ACC112 (cell line): ENCODE measurements around the gene SDCCAG8.

ENCODE experiments used
- H2AFZ ChIP-seq: fragments of 200-600 bp; sonication (generic); one replicate; pipeline ENCODE4 v1.6.0; 2017; ENCODE audit warnings: antibody characterized with exemption, low read length; ENCODE audit not compliant: unreplicated experiment
- H3K27ac ChIP-seq: fragments of 200-600 bp; sonication (generic); 2 replicates; pipeline ENCODE4 v1.5.1; 2014; ENCODE audit warnings: low read depth, mild to moderate bottlenecking, antibody characterized with exemption, low read length, moderate library complexity
- H3K27me3 ChIP-seq: fragments of 200-600 bp; sonication (generic); 2 replicates; pipeline ENCODE4 v1.6.1; 2014; ENCODE audit warnings: mild to moderate bottlenecking, antibody characterized with exemption, low read length, moderate library complexity, mixed read lengths; ENCODE audit not compliant: insufficient read depth
- H3K36me3 ChIP-seq: fragments of 200-600 bp; sonication (generic); 2 replicates; pipeline ENCODE4 v1.6.1; 2016; ENCODE audit warnings: mild to moderate bottlenecking, antibody characterized with exemption, low read length, moderate library complexity, mixed read lengths; ENCODE audit not compliant: insufficient read depth
- H3K4me1 ChIP-seq: fragments of 200-600 bp; sonication (generic); one replicate; pipeline ENCODE4 v1.6.1; 2016; ENCODE audit warnings: low read length, mixed read lengths; ENCODE audit not compliant: insufficient read depth, unreplicated experiment, control insufficient read depth
- H3K4me3 ChIP-seq: fragments of 200-600 bp; sonication (generic); 2 replicates; pipeline ENCODE4 v1.5.1; 2014; ENCODE audit warnings: mild to moderate bottlenecking, low read depth, low read length
- H3K79me2 ChIP-seq: fragments of 200-600 bp; sonication (generic); one replicate; pipeline ENCODE4 v1.6.0; 2016; ENCODE audit warnings: low read length; ENCODE audit not compliant: control insufficient read depth, unreplicated experiment, insufficient read depth

SDCCAG8 gene

DNA sequence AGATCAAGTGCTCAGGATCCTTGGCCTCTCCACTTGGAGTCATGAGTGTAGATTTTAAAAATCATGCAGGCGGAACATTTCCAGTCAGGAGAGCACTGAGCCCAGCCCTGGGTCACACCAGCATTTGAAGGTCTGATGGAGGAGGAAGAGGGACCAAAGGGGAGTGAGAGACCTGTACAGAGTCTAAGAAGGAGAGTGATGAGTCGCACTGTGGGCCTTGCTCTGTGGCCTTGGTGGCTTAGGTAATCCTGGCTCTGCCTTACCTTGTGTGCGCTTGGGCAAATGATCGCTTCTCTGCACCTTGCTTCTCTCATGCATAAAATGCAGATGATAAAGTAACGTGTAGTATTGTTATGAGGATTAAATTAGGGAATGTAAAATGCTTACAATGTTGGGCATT lies 225.3 kb downstream of the SDCCAG8 start:
- Histone ChIP-seq H3K4me1 (no peaks in the 10 kb centered on the region), H3K79me2 (no peaks in the 10 kb centered on the region), H2AFZ (no peak overlapping the region), H3K27me3 (no peaks in the 10 kb centered on the region), H3K4me3 (no peak overlapping the region), H3K27ac (no peak overlapping the region), H3K36me3 (no peaks in the 10 kb centered on the region)

DNA sequence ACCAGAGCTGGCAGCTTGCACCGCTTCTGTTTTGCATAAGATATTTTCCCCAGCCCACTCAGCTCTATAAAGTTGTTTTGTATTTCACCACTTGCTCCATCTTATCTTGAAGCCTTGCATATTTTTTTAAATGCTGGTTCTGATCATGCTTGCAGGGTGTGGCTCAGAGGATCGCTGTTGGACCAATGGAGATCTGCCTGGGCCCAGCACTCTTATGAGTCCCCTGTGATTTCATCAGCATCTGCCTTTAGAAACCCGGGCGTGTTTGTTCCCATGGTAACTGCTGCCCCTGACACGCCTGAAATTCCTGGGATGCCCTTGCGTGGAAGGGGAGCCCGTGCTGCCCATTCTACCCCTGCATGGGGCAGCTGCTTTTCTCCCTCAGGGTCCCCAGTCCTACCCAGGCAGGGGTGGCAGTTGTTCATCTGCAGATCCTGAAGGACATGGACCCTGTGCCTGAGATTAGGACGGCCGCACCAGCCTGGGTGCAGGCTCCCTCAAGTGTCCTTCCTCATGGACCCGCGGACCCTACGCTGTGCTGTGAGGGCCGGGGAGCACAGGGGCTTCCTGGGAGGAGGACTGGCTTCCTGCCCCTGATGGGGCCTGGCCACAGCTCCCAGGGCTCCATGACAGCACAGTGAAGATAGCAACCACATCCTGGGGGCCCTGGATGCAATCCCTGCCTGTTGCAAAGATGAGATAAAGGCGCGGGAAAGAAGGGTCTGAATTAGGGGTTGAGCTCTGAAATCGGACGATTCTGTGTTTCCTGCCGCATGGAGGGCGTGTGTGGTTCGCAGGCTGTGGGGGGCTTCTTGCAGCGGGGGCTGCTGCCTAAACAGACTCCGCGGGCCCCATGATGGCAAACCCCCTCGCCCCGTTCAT lies 226.5 kb downstream of the SDCCAG8 start:
- no peak overlapping the region for H3K27ac ChIP-seq
- no peaks in the 10 kb centered on the region for H3K79me2 ChIP-seq
- no peaks in the 10 kb centered on the region for H3K4me1 ChIP-seq
- H3K4me3 ChIP-seq: no peak overlapping the region
- no peaks in the 10 kb centered on the region for H3K36me3 ChIP-seq
- H2AFZ ChIP-seq: no peak overlapping the region
- no peaks in the 10 kb centered on the region for H3K27me3 ChIP-seq

DNA sequence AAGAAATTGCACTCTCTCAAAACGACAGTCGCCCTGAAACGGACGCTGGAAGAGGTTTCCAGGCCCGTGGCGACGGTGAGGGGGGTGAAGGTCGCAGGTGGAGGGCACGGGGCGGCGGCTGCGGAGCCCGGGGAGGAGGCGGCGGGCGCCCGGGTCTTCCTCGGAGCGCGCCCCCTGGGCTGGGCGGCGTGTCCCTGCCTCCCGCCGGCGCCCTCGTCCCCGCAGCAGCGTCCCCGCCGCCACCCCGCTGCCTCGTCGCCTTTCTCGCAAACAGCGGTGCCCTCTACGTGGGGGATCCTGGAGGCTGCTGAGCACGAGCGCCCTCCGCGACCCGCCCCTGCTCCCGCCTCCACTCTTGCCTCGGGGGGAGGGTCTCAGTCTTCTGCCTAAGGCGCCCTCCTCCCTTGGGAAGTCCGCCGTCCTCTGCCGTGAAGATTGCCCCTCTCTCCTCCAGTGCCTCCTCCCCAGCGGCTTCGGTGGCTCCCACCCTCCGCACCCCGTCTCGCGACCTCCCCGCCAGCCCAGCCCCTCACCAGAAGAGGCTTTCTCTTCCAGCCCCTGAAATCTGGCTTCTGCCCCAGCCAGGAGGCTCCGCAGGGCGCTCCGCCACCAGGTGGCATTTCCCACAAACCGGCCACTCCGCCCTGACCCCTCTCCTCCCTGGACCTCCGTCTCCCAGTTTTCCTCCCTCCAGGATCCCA lies 227.4 kb downstream of the SDCCAG8 start:
- Histone ChIP-seq H3K79me2 (no peaks in the 10 kb centered on the region), H2AFZ (no peak overlapping the region), H3K27me3 (no peaks in the 10 kb centered on the region), H3K4me1 (no peaks in the 10 kb centered on the region), H3K4me3 (no peak overlapping the region), H3K36me3 (no peaks in the 10 kb centered on the region), H3K27ac (no peak overlapping the region)

DNA sequence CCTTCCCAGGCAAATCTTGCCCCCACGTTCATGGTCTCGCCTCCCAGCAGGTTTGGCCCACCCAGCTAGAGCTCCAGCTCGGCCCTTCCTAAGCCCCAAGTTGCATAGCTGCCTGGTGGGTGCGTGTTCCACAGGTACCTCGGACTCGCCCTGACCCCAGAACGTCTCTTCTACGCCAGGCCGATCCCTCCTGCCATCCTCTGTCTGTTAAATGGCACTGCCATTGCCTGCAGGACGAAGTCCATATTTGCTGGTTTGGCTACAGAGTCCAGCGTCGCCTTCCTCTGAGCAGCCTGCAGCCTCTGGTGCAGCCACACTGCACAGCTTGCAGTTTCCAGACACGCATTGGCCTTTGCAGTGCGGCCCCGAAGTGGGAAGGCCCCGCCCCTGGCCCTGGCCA lies 228.1 kb downstream of the SDCCAG8 start:
- Histone ChIP-seq H2AFZ (no peak overlapping the region), H3K27me3 (no peaks in the 10 kb centered on the region), H3K79me2 (no peaks in the 10 kb centered on the region), H3K4me3 (no peak overlapping the region), H3K36me3 (no peaks in the 10 kb centered on the region), H3K27ac (no peak overlapping the region), H3K4me1 (no peaks in the 10 kb centered on the region)

DNA sequence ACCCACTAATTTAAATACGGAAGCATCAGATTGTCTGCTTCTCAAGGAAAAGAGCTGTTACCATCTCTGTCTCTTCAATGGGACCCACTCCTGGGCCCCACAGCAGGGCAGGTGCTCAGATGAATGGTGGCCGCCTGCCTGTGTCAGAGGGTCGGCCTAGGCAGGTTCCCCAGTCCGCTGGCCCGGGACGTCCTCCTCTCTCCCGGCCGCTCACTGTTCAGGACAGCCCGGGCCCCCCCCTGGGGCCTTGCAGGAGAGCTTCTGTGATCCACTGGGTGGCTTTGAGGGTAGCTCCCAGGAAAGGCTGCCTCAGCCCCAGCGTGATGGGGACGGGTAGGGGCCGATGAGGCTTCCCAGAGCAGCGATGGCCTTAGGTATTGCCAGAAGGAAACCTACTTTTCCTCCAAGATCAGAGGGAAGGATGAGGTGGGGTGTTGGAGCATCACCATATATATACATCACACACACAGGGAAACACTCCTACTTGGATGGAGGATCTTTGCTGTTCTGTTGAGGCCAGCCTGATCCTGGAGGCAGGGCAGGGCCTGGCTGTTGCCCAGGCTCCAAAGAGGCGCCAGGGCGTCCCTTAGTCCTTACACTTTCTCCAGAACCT lies 231.3 kb downstream of the SDCCAG8 start:
- Histone ChIP-seq H3K4me1 (no peaks in the 10 kb centered on the region), H2AFZ (no peak overlapping the region), H3K4me3 (no peak overlapping the region), H3K36me3 (no peaks in the 10 kb centered on the region), H3K27ac (no peak overlapping the region), H3K79me2 (no peaks in the 10 kb centered on the region), H3K27me3 (no peaks in the 10 kb centered on the region)

DNA sequence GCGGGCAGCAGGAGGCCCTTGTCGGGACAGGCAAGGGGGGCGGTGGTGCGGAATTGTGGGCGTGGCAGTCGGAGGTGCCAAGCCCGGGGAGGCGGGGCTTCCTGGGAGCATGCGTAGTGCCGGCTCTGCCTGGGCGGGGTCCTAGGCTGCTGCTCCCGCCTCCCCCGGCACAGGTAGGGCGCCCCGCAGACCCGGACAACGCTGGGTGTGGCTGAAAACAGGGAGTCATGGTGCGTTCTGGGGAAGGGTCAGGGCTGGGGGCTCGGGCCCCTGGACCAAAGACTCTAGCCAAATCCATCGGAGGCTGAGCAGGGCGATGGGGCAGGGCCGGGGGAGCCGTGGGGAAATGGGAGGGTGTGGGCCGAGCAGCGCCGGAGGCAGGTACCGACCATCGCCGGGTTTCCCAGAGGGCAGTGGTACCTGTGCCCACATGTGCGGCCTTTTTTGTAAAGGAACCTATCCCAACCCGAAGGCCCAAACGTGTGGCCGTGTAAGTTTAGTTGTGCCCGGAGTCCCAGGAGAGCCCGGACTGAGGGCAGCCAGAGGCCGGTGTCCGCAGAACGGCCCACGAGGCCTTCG lies 231.9 kb downstream of the SDCCAG8 start:
- Histone ChIP-seq H3K36me3 (no peaks in the 10 kb centered on the region), H3K4me1 (no peaks in the 10 kb centered on the region), H3K4me3 (no peak overlapping the region), H3K27me3 (no peaks in the 10 kb centered on the region), H3K27ac (no peak overlapping the region), H3K79me2 (no peaks in the 10 kb centered on the region), H2AFZ (no peak overlapping the region)

DNA sequence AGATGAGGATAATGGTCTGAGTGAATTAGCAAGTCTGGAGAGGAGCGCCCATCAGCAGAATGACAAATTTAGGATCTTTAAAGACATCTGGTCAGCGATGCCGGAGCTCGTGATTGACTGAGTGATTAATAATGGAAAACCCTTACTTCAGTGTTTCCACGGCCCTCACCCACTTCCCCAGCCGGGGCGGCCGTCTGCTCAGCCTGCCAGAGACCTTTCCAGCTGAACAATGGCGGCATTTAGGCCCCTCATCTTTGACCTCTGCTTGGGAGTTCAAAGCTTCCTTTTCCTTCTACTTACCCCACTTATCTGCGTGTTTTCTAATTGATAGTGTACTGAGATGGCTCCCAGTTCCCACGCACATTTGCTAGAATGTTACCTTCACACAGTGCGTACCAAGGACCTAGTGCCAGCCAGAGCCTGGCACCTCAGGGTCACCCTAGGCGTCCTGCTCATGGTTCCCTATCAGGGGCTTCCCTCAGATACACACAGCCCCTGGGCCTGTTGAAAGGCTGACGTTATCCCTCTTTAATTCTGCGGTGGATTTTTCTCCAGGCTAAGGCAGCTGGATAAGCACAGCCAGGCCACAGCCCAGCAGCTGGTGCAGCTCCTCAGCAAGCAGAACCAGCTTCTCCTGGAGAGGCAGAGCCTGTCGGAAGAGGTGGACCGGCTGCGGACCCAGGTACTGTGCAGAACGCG lies 232.8 kb downstream of the SDCCAG8 start:
- H3K27ac ChIP-seq: no peak overlapping the region
- no peaks in the 10 kb centered on the region for H3K36me3 ChIP-seq
- H3K79me2 ChIP-seq: no peaks in the 10 kb centered on the region
- H3K4me1 ChIP-seq: peaks cover 3% of the 10 kb centered on the region
- no peak overlapping the region for H2AFZ ChIP-seq
- no peaks in the 10 kb centered on the region for H3K27me3 ChIP-seq
- H3K4me3 ChIP-seq: no peak overlapping the region

DNA sequence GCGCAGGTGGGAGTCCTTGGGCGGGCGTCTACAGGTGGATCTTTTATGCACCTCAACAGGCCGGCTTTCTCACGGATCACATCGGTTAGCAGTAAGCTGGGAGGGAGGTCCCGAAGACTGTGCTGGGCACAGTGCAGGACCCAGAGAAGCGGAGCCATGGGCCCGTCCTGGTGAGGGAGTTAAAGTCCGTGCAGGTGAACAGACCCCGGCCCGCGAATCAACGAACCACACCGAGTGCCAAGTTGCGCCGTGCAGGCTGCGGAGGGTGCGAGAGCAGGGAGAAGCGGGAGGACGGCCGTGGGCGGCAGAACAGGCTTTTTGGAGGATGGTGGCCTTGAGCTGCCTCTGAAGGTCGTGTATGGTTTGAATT lies 233.3 kb downstream of the SDCCAG8 start:
- no peaks in the 10 kb centered on the region for H3K27me3 ChIP-seq
- H3K36me3 ChIP-seq: no peaks in the 10 kb centered on the region
- peaks cover 3% of the 10 kb centered on the region for H3K4me1 ChIP-seq
- H3K27ac ChIP-seq: no peak overlapping the region
- H3K4me3 ChIP-seq: no peak overlapping the region
- H3K79me2 ChIP-seq: no peaks in the 10 kb centered on the region
- H2AFZ ChIP-seq: no peak overlapping the region

DNA sequence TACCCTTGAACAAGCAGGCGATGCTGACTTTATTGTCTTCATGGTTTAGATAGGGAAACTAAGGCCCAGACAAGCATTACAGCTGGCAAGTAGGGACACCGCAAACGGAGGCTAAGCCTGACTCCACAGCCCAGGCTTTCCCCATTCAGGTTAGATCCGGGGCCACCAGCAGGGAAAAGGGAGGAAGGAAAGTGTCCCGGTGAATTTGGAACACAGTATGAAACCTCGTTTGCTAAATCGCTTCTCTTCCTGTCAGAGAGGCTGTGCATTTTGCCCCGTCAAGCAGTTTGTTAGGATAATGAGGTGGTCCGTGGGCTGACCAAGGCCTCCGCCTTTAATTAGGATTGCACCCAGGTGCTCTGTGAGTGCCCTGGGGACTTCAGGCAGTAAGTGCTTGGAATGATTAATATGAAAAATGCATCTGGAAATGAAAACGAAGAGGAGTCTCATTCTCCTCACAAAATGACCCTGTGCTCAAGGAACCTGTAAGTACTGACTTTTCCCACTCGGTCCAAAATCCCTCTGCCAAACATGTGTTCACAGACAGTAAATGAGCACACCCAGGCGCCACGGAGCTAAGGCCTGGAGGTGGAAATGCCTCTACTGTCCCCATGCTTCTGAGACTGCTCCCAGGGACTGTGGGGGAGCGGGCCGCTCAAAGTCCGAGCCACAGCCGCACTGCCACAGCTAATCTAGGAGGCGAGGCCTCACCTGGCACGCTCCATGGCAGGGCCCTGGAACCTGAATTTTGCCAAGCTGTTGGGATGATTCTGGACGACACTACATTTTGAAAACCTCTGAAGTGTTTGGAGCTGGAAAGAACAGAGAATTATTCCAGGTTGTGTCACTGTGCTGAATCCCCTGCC lies 234.1 kb downstream of the SDCCAG8 start:
- Histone ChIP-seq H2AFZ (no peak overlapping the region), H3K36me3 (no peaks in the 10 kb centered on the region), H3K4me1 (peaks cover 9% of the 10 kb centered on the region), H3K27me3 (no peaks in the 10 kb centered on the region), H3K79me2 (no peaks in the 10 kb centered on the region), H3K27ac (no peak overlapping the region), H3K4me3 (no peak overlapping the region)
